LoVo (cell line): ENCODE measurements around the gene KCNQ1.

Experiments
- DNase-seq: peaks from one replicate; pipeline ENCODE4 v3.0.0-alpha.2; 2016; ENCODE audit warnings: low spot score

KCNQ1 gene

GRCh38 chr11:2796508-2797113 is 351.8 kb downstream of the KCNQ1 start:
- DNase-seq, result no peak

GRCh38 chr11:2797121-2797711 is 352.4 kb downstream of the KCNQ1 start:
- DNase-seq, result no peak

GRCh38 chr11:2797741-2798361 is 353.0 kb downstream of the KCNQ1 start:
- no peak for DNase-seq

DNA sequence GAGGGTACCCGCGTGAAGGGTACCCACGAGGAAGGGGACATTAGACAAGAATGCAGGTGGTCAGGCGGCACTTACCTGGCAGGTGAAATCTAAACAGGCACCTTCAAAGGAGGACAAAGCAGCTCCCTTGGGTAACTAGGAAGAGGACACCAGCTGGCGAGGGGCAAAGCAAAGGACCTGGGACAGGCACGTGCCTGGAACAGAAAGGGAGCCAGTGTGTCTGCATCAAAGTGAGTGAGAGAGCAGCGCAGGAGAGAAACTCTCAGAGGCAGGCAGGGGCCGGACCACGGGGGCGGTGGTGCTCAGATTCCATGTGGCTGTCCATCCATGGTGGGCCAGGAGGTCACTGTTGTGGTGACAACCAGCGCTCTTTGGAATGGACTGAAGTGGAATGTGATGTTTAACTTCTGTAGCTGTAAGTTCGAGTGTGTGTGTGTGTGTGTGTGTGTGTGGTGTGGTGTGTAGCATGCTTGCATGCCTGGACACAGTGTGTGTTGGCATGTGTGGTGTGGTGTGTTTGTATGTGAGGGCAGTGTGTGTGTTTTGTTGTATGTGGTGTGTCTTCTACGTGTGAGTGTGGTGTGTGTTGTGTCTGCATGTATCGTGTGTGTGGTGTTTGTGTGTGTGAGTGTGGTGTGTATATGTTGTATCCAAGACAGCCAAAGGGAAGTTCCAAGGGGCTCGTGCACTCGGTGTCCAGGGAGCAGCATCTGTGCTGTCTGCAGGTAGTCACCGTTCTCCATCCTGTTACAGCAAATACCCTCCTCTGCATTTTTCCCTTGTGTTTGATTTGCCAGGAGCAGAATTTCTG is 354.3 kb downstream of the KCNQ1 start:
- DNase-seq, result no peak

DNA sequence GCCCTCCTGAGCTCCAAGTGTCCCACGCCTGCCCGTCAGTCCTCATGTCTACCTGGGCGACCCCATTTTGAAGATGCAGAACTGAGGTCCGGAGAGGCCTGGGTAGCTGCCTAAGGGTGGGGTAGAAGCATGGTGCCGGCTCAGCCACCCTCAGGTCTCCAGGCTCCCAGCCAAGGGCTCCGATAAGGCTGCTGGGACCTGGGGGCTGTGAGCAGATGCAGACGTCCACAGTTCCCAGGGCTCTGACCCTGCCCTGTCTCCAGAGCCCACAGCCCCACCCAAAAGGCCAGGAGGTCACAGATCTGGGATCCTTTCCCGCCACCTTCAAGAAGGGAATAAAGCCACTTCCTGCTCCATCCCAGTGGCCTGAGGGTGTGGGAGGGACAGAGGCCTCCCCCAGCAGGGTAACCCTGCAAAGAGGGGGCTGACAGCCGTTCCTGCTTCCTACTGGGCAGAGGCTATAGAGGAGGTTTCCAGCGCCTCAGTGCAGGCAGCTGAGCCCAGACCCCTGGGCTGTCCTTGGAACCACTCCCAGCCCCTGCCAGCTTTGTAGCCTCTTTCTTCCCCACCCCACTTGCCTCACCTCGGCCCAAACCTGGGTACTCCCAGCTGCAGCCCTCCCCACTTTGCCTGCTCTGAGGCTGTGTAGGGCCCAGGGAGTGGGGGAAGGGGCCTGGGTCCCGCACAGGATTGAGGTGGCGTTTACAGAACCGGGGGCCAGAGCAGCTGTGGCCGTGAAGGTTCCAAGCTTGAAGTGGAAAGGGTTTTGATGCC is 355.3 kb downstream of the KCNQ1 start:
- DNase-seq, result no peak

DNA sequence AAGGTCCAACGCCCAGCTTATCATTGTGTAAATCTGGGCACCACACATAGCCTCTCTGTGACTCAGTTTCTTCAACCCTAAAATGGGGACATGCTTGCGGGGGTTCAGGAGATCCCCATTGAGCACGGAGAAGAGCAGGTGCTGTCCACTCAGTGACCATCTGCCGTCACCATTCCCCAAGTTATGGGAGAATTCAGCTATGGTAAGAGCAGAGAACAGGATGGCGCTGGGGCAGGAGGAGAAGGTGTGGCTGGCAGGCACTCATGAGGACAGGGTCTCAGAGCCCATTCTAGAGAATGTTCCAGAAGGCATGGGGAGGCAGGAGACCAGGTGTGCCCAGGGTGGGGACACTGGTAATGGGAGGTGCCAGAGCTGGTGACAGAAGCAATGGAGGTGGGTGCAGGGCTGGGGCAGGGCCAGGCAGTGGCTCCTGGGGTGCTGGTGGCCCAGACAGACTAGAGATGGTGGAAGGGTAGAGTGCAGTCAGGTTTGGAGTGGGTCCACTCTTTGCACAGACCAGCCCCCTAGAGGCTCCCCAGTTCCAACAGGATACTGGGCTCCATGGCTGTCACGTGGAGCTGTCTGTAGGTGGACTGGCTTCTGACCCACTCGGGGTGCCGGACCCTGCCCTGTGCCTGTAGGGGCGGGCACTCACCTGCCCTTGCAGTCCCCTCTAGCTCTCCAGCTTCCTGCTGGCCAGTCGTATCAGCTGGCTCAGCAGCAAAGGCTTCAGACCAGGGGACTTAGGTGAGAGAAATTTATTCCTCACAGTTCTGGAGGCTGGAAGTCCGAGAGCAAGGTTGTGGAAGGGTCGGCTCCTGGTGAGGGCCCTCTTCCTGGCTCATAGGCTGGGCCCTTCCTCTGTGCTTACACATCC is 356.1 kb downstream of the KCNQ1 start:
- no peak for DNase-seq

GRCh38 chr11:2801711-2802388 is 357.0 kb downstream of the KCNQ1 start:
- DNase-seq, result no peak

- DNase-seq, result no peak
Observed at GRCh38 chr11:2802389-2803185, 357.8 kb downstream of the KCNQ1 start.

GRCh38 chr11:2803186-2804091 is 358.6 kb downstream of the KCNQ1 start:
- no peak for DNase-seq

DNA sequence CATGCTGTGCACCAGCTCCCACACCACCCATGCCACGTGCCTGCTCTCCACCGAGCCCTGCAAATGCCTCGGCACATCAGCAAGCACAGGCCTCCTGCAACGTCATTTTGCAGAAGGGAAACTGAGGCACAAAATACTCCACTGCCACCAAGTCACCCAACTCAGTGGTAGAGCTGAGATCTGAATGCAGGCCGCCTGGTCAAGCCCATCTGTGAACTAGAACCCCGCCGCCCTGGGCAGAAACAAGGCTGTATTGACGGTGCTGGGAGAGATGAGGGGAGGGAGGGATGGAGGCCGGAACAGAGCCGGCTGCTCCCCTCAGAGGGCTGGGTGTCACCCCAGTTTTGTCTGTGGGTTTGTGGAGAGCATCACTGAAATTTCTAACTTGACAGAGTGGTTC is 359.4 kb downstream of the KCNQ1 start:
- no peak for DNase-seq

GRCh38 chr11:2804701-2805387 is 360.0 kb downstream of the KCNQ1 start:
- DNase-seq, result no peak

DNA sequence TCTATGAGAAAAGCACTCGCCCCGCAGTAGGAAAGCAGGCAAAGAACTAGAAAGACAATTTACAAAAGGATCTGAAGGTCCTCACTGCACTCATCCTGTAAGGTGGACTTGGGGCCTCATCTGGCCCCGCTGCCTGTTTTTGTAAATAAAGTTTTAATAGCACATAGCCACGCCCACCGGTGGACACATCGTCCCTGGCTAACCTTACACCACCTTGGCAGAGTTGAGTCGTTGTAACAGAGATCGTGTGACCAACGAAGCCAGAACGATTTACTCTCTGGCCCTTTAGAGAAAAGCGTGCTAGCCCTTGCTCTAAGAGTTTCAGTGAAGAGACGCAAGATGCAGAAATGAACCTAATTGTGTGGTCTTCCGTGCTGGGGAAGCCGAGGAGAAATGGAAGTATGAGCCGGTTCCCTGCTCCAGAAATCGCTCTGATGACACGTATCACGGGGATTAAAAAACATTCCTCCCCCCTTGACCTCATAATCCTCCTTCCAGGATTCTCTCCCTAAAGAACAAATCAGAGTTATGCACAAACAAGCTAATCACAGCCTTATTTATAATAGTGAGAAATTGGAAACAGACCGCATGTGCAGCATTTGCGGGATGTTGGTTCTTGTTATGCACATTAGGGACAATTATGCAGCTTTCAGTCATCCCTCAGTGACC is 360.7 kb downstream of the KCNQ1 start:
- DNase-seq, result no peak

DNA sequence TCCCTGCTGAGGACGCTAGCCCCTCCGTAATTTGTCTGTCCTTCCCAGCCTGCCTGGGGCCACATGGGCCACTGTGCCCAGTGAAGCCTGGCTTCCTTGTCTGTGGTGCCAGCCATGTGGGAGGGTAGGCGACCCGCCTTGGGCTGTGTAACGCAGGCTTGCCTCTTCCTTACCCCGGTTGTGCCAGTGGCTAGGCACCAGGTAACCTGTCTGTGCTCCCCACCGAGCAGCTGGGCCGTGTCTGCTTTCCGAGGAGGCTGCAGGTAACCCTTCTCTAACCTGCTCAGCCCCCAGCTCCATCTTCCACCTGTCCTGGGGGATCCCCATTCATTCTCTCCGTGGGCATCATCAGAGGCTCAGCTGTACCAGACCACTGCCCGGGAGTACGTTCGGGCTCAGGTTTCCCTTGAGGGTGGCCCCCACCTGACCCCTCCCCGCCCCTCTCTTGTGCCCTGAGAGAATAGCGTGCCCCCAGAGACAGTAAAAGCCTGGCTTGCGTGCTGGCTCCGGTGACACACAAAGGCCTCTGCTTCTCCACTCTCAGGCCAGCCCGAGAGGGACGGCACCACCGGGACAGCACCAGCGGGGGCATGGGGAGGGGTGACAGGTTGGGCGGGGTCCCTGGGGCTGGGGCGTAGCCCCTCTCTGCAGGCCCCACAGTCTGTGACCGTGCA is 361.7 kb downstream of the KCNQ1 start:
- no peak for DNase-seq

- DNase-seq, result no peak
Observed at GRCh38 chr11:2807025-2807681, 362.3 kb downstream of the KCNQ1 start.

DNA sequence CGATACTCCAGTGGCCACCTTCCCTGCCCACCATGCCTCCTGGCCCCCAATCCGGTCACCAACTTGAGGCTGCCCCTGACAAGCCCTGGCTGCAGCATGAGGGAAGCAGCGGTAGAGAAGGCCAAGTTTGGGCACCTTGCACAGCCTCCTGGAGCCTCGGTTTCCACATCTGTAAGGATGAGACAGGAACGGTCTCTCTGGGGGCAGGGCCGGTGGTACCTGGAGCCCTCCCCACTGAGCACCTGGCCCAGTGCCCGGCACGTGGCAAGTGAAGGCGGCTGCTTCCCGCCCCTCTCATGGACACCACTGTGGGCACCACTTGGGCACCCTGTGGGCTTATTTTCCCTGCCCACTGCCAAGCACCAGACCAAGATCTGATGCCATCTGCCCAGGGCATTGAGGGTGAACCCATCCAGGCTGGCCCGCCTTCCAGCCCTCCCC is 363.0 kb downstream of the KCNQ1 start:
- DNase-seq, result no peak
